Uterus (tissue), 2 donors: ENCODE data around the gene WDR75.

Experiments
- CTCF ChIP-seq, 4 experiments: fragments of 200-600 bp in 2 of 4; fragments of 450-650 bp in 2 of 4; sonication (generic) in 2 of 4; IDR thresholded peaks; one replicate each; pipeline ENCODE4 v1.5.1; 2016 to 2019; ENCODE audit warnings: antibody characterized with exemption in 4 of 4, mild to moderate bottlenecking in 2 of 4, moderate library complexity in 1 of 4
- POLR2A ChIP-seq, 2 donors: fragments of 450-650 bp; IDR thresholded peaks; one replicate each; pipeline ENCODE4 v1.6.1; 2016; ENCODE audit warnings: antibody characterized with exemption in 2 of 2, mild to moderate bottlenecking in 1 of 2, moderate library complexity in 1 of 2

DNA sequence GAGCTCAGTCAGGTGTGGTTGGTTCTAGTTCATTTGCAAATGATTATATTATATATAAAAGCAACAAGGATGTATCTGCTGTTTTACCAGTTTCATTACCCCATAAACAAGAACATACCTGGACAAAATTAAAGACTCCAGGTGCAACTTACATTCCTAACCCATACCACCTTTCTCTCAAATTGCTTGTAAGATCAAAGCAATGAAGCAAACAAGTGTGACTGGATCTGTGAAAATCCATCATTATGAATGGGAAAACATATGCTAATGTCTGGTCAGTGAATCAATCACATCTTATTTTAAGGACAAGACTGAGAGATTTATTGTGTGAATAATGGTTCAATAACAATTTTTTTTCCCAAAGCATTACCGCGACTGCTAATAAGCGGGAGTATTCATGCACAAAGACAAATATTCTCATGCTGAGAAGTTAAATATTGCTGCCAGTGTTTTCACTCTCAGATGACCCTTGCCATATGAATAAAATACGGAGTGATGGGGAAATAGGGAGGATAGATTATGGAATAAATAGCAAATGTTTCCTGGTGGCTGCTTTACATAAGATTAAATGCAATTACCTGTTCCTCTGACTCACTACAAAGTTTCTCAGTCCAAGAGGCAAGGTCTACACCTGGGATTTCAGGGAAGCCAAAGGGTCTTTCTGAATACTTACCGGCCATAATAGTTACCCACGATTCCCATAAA is 59.3 kb downstream of the WDR75 start:
- TF ChIP-seq CTCF (IDR thresholded peaks at IDR 0.05) (no peak), POLR2A (IDR thresholded peaks at IDR 0.05) (no peak)
